MM.1S (cell line): ENCODE results near the gene PIMREG.

ENCODE experiments used
- DNase-seq: peaks from one replicate; pipeline ENCODE4 v3.0.0-alpha.2; 2015
- H2AFZ ChIP-seq: fragments of 300-600 bp; sonication (generic); 2 replicates; pipeline ENCODE4 v1.6.0; 2016; ENCODE audit warnings: antibody characterized with exemption, low read length
- H3F3A ChIP-seq: fragments of 300-600 bp; sonication (generic); 2 replicates; pipeline ENCODE4 v1.6.1; 2016; ENCODE audit warnings: mild to moderate bottlenecking, antibody characterized with exemption, low read length, moderate library complexity, mixed read lengths; ENCODE audit not compliant: insufficient read depth
- H3K27ac ChIP-seq: fragments of 300-600 bp; sonication (generic); 2 replicates; pipeline ENCODE4 v1.5.1; 2016; ENCODE audit warnings: mild to moderate bottlenecking, low read length
- H3K27me3 ChIP-seq: fragments of 300-600 bp; sonication (generic); replicated peaks from 2 replicates; pipeline ENCODE4 v1.6.0; 2016; ENCODE audit warnings: low read length; ENCODE audit not compliant: insufficient read depth
- H3K36me3 ChIP-seq: fragments of 300-600 bp; sonication (generic); replicated peaks from 2 replicates; pipeline ENCODE4 v1.6.1; 2016; ENCODE audit warnings: mild to moderate bottlenecking, low read length, mixed read lengths; ENCODE audit not compliant: insufficient read depth
- H3K4me1 ChIP-seq: fragments of 300-600 bp; sonication (generic); 2 replicates; pipeline ENCODE4 v1.6.1; 2016; ENCODE audit warnings: low read length, mixed read lengths
- H3K4me2 ChIP-seq: fragments of 300-600 bp; sonication (generic); 2 replicates; pipeline ENCODE4 v1.6.0; 2016; ENCODE audit warnings: low read depth, low read length
- H3K4me3 ChIP-seq: fragments of 300-600 bp; sonication (generic); 2 replicates; pipeline ENCODE4 v1.5.1; 2016; ENCODE audit warnings: low read length, mixed read lengths
- H3K79me2 ChIP-seq: fragments of 300-600 bp; sonication (generic); 2 replicates; pipeline ENCODE4 v1.6.1; 2016; ENCODE audit warnings: mixed run types, low read length, mixed read lengths
- H3K9ac ChIP-seq: fragments of 300-600 bp; sonication (generic); 2 replicates; pipeline ENCODE4 v1.6.1; 2016; ENCODE audit warnings: low read length, mixed read lengths
- H3K9me2 ChIP-seq: fragments of 300-600 bp; sonication (generic); replicated peaks from 2 replicates; pipeline ENCODE4 v1.6.1; 2016; ENCODE audit warnings: mild to moderate bottlenecking, low read length, mixed read lengths; ENCODE audit not compliant: insufficient read depth
- H3K9me3 ChIP-seq: fragments of 300-600 bp; sonication (generic); replicated peaks from 2 replicates; pipeline ENCODE4 v1.6.1; 2016; ENCODE audit warnings: mild to moderate bottlenecking, low read length, mixed read lengths; ENCODE audit not compliant: insufficient read depth
- H4K20me1 ChIP-seq: fragments of 300-600 bp; sonication (generic); 2 replicates; pipeline ENCODE4 v1.6.1; 2016; ENCODE audit warnings: mild to moderate bottlenecking, low read length, moderate library complexity, mixed read lengths; ENCODE audit not compliant: insufficient read depth
- CTCF ChIP-seq: fragments of 300-600 bp; sonication (generic); IDR thresholded peaks from 2 replicates; pipeline ENCODE4 v1.5.1; 2016; ENCODE audit warnings: antibody characterized with exemption, low read length, mixed read lengths
- EZH2 ChIP-seq: fragments of 300-600 bp; sonication (generic); optimal IDR thresholded peaks from 2 replicates; pipeline ENCODE3; 2017; ENCODE audit warnings: low read depth, mild to moderate bottlenecking, antibody characterized with exemption, low read length, mixed read lengths
- EZH2phosphoT487 ChIP-seq: fragments of 300-600 bp; sonication (generic); IDR thresholded peaks from 2 replicates; pipeline ENCODE4 v1.6.1; 2018; ENCODE audit warnings: antibody characterized with exemption, low read length

Gene PIMREG

GRCh38 chr17:6474906-6475305, 30.7 kb downstream of the PIMREG start:
- Histone ChIP-seq H2AFZ (no peak overlapping the region), H3K36me3 (no peaks in the 10 kb centered on the region), H3F3A (no peaks in the 10 kb centered on the region), H3K9ac (no peak overlapping the region), H3K4me3 (no peak overlapping the region), H3K27ac (no peak overlapping the region), H4K20me1 (no peaks in the 10 kb centered on the region), H3K9me2 (no peaks in the 10 kb centered on the region), H3K4me1 (no peaks in the 10 kb centered on the region), H3K79me2 (no peaks in the 10 kb centered on the region), H3K4me2 (no peak overlapping the region), H3K9me3 (no peaks in the 10 kb centered on the region), H3K27me3 (peaks cover 25% of the 10 kb centered on the region)
- DNase-seq, result no peak
- TF ChIP-seq EZH2phosphoT487, result no peak
- no peak for TF ChIP-seq EZH2
- TF ChIP-seq CTCF, result no peak

DNA sequence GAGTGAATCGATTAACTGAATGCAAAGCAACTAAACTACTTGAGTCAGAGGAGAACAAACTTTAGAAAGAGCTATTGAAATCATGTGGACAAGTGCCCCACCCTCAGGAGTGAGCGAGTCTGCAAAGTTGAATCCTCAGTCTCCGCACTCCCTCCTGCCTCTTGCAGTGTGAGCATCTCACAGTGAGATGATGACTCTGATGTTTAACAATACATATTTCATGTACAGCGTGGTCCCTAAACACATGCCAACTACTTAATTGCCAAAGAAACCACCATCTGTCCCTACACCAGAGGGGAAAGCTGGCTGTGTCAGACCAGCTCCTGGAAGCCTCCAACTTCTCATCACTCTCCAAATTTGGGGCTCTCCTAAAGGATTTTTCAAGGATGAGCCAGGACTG, 31.2 kb downstream of the PIMREG start:
- H3K9ac ChIP-seq, result no peak overlapping the region
- no peak overlapping the region for H3K4me2 ChIP-seq
- H3K9me3 ChIP-seq, result no peaks in the 10 kb centered on the region
- H2AFZ ChIP-seq, result no peak overlapping the region
- H3K4me3 ChIP-seq, result no peak overlapping the region
- H3K9me2 ChIP-seq, result no peaks in the 10 kb centered on the region
- no peaks in the 10 kb centered on the region for H3K4me1 ChIP-seq
- H3K79me2 ChIP-seq, result no peaks in the 10 kb centered on the region
- no peak for DNase-seq
- no peak overlapping the region for H3K27ac ChIP-seq
- H3F3A ChIP-seq, result no peaks in the 10 kb centered on the region
- H3K36me3 ChIP-seq, result no peaks in the 10 kb centered on the region
- TF ChIP-seq CTCF (no peak), EZH2phosphoT487 (no peak), EZH2 (no peak)
- H4K20me1 ChIP-seq, result no peaks in the 10 kb centered on the region
- H3K27me3 ChIP-seq, result peaks cover 30% of the 10 kb centered on the region

DNA sequence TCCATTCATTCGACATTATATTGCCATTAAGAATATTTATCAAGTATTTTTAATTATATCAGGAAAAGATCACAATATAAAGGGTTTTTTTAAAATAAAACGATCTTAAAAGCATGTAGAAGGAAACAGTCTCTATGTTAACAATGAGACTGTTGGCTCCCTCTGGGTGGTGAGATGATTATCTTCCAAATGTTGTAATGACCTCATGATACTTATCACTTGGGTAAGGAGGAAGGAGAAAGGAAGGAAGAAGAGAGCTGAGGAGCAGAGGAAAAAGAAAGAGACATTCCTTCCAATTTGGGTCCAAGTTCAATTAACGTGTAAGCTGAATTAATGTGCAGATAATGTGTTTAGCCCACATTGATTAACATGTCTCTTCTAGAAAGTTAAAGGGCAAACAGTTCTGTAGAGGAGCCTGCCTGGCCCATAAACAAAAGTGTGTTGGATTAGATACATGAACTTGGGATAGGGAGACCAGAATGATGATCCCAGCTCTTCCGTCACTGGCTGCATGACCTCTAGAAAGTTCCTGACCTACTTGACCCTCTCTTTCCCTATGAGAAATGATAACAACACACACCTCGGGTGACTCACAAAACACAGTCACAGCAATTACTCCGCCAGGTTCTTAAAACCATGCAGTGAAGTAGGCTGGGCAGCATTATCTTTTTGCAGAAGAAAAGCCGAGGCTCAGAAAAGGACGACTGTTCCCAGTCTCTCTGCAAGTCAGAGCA, 32.0 kb downstream of the PIMREG start:
- H3K9ac ChIP-seq, result no peak overlapping the region
- no peaks in the 10 kb centered on the region for H3F3A ChIP-seq
- no peaks in the 10 kb centered on the region for H3K36me3 ChIP-seq
- H3K27me3 ChIP-seq, result peaks cover 38% of the 10 kb centered on the region
- TF ChIP-seq EZH2phosphoT487, result no peak
- TF ChIP-seq EZH2, result no peak
- TF ChIP-seq CTCF, result no peak
- H3K4me2 ChIP-seq, result no peak overlapping the region
- no peak overlapping the region for H2AFZ ChIP-seq
- no peak for DNase-seq
- no peaks in the 10 kb centered on the region for H3K4me1 ChIP-seq
- no peak overlapping the region for H3K27ac ChIP-seq
- no peaks in the 10 kb centered on the region for H3K9me3 ChIP-seq
- H4K20me1 ChIP-seq, result no peaks in the 10 kb centered on the region
- H3K79me2 ChIP-seq, result no peaks in the 10 kb centered on the region
- H3K4me3 ChIP-seq, result no peak overlapping the region
- H3K9me2 ChIP-seq, result no peaks in the 10 kb centered on the region
